ENCODE data around the gene IQCM.

- TF ChIP-seq, protein P1, sequence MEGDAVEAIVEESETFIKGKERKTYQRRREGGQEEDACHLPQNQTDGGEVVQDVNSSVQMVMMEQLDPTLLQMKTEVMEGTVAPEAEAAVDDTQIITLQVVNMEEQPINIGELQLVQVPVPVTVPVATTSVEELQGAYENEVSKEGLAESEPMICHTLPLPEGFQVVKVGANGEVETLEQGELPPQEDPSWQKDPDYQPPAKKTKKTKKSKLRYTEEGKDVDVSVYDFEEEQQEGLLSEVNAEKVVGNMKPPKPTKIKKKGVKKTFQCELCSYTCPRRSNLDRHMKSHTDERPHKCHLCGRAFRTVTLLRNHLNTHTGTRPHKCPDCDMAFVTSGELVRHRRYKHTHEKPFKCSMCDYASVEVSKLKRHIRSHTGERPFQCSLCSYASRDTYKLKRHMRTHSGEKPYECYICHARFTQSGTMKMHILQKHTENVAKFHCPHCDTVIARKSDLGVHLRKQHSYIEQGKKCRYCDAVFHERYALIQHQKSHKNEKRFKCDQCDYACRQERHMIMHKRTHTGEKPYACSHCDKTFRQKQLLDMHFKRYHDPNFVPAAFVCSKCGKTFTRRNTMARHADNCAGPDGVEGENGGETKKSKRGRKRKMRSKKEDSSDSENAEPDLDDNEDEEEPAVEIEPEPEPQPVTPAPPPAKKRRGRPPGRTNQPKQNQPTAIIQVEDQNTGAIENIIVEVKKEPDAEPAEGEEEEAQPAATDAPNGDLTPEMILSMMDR (tag by site-specific recombination; IDR thresholded peaks at IDR 0.05) = no peak
- TF ChIP-seq, protein P2, sequence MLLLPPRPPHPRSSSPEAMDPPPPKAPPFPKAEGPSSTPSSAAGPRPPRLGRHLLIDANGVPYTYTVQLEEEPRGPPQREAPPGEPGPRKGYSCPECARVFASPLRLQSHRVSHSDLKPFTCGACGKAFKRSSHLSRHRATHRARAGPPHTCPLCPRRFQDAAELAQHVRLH (tag by site-specific recombination; IDR thresholded peaks at IDR 0.05) = no peak
- TF ChIP-seq TRIM28 (IDR thresholded peaks at IDR 0.05; ENCODE audit: borderline replicate concordance, low read length) (no peak), ZNF776 (tag by site-specific recombination; IDR thresholded peaks at IDR 0.05; ENCODE audit: borderline replicate concordance) (no peak), ZNF133 (tag by site-specific recombination; IDR thresholded peaks at IDR 0.05) (no peak), ZNF274 (IDR thresholded peaks at IDR 0.05; ENCODE audit: low read length) (no peak), ZNF274 (tag by site-specific recombination; IDR thresholded peaks at IDR 0.05; ENCODE audit: borderline replicate concordance) (no peak)
Measured at GRCh38 chr4:149790172-149790907, 25.3 kb downstream of the IQCM start.
